ENCODE measurements around the gene AATF. TPM values are rescaled to one million over a fixed set of nuclear protein-coding genes. Genes with fewer than 3 reads are reported as not detected.
A peak's percentile ranks its signal among the peaks of the same experiment; 100 is the strongest.

AATF gene
- total RNA-seq, 1 experiment from 2014 or later, result 61.0 TPM

- ATAC-seq, result no peak
Measured at GRCh38 chr17:37088459-37088858, 139.7 kb downstream of the AATF start.

GRCh38 chr17:37088913-37089312, 140.2 kb downstream of the AATF start:
- POLR2A ChIA-PET, result no interaction called here
- CTCF ChIA-PET, result interaction anchor here (0.8 to 1.1 kb wide), 4 partner anchors 28 to 85 kb away, joined by 3 to 7 read pairs (median 4); no protein-coding TSS in a partner anchor
- Mint-ChIP-seq H3K36me3 (peaks cover 56% of the 10 kb centered on the region), H3K27me3 (ENCODE audit: low read depth) (no peaks in the 10 kb centered on the region), H3K4me1 (peaks cover 27% of the 10 kb centered on the region), H3K4me3 (no peak overlapping the region), H3K27ac (0 out of 2 replicates have a peak overlapping the region, but pooled peaks have one; percentile 38), H3K9me3 (no peaks in the 10 kb centered on the region)
- ATAC-seq (peak; percentile 20; the same call in 1 of the 2 replicates), DNase-seq (ENCODE audit: low spot score) (no peak)
- no peak for TF ChIP-seq CREM (CRISPR knock-in tag; IDR thresholded peaks at IDR 0.05)
- TF ChIP-seq TEAD4 (CRISPR knock-in tag; IDR thresholded peaks at IDR 0.05), result no peak
- TF ChIP-seq SOX15 (CRISPR knock-in tag; IDR thresholded peaks at IDR 0.05), result no peak
- no peak for TF ChIP-seq IRF2 (CRISPR knock-in tag; IDR thresholded peaks at IDR 0.05; ENCODE audit: borderline replicate concordance, low read depth)
- no peak for TF ChIP-seq ZBTB43 (CRISPR knock-in tag; IDR thresholded peaks at IDR 0.05)
- no peak for TF ChIP-seq USF2 (CRISPR knock-in tag; IDR thresholded peaks at IDR 0.05)
- no peak for TF ChIP-seq ZNF671 (CRISPR knock-in tag; IDR thresholded peaks at IDR 0.05)
- no peak for TF ChIP-seq PRRX2 (CRISPR knock-in tag; IDR thresholded peaks at IDR 0.05)
- no peak for TF ChIP-seq ZNF263 (CRISPR knock-in tag; IDR thresholded peaks at IDR 0.05; ENCODE audit: low read depth)
- TF ChIP-seq NFATC4 (CRISPR knock-in tag; IDR thresholded peaks at IDR 0.05), result no peak
- TF ChIP-seq FOXP4 (CRISPR knock-in tag; IDR thresholded peaks at IDR 0.05), result no peak
- TF ChIP-seq RORB (CRISPR knock-in tag; IDR thresholded peaks at IDR 0.05), result no peak
- TF ChIP-seq JAZF1 (CRISPR knock-in tag; IDR thresholded peaks at IDR 0.05), result no peak
- TF ChIP-seq ELF4 (CRISPR knock-in tag; IDR thresholded peaks at IDR 0.05; ENCODE audit: low read depth), result no peak
- no peak for TF ChIP-seq AFF4 (CRISPR knock-in tag; IDR thresholded peaks at IDR 0.05; ENCODE audit: borderline replicate concordance)
- TF ChIP-seq ETV6 (CRISPR knock-in tag; IDR thresholded peaks at IDR 0.05), result no peak
- no peak for TF ChIP-seq ZNF425 (CRISPR knock-in tag; conservative IDR thresholded peaks at IDR 0.05)

More at GRCh38 chr17:37088459-37088858, 139.7 kb downstream of the AATF start:
- Mint-ChIP-seq H3K4me3 (no peak overlapping the region), H3K9me3 (no peaks in the 10 kb centered on the region), H3K4me1 (peaks cover 30% of the 10 kb centered on the region), H3K27ac (no peak overlapping the region), H3K36me3 (peaks cover 51% of the 10 kb centered on the region), H3K27me3 (ENCODE audit: low read depth) (no peaks in the 10 kb centered on the region)
- CTCF ChIA-PET, result interaction anchor here (0.8 to 1.1 kb wide), 4 partner anchors 28 to 86 kb away, joined by 3 to 7 read pairs (median 4); no protein-coding TSS in a partner anchor
- POLR2A ChIA-PET, result no interaction called here
- TF ChIP-seq GRHL2 (CRISPR knock-in tag; IDR thresholded peaks at IDR 0.05; ENCODE audit: insufficient replicate concordance, severe bottlenecking) (no peak), SOX15 (CRISPR knock-in tag; IDR thresholded peaks at IDR 0.05) (no peak), ZNF281 (CRISPR knock-in tag; IDR thresholded peaks at IDR 0.05) (no peak), ZNF263 (CRISPR knock-in tag; IDR thresholded peaks at IDR 0.05; ENCODE audit: low read depth) (no peak), ZNF138 (CRISPR knock-in tag; conservative IDR thresholded peaks at IDR 0.05) (no peak), FOXP1 (CRISPR knock-in tag; IDR thresholded peaks at IDR 0.05; ENCODE audit: borderline replicate concordance) (no peak), CREB1 (CRISPR knock-in tag; IDR thresholded peaks at IDR 0.05) (no peak)
- no peak for DNase-seq (ENCODE audit: low spot score)

All from WTC11 (cell line).